WERI-Rb-1 (cell line): ENCODE results near the gene CDKN2C.

ENCODE experiments used
- DNase-seq: peaks from one replicate; pipeline ENCODE4 v3.0.0-alpha.2; 2020
- H3K27ac ChIP-seq: fragments of 250-450 bp; sonication (Bioruptor Pico); 2 replicates; pipeline ENCODE4 v1.5.1; 2020; ENCODE audit warnings: mild to moderate bottlenecking, moderate library complexity
- H3K27me3 ChIP-seq: fragments of 250-450 bp; sonication (Bioruptor Pico); 2 replicates; pipeline ENCODE4 v1.5.1; 2021; ENCODE audit warnings: mild to moderate bottlenecking, low read depth, moderate library complexity; ENCODE audit not compliant: insufficient read depth, severe bottlenecking
- H3K36me3 ChIP-seq: fragments of 250-450 bp; sonication (Bioruptor Pico); 2 replicates; pipeline ENCODE4 v1.5.1; 2020; ENCODE audit warnings: mild to moderate bottlenecking, moderate library complexity
- H3K4me3 ChIP-seq: 2 replicates; pipeline ENCODE4 v1.5.1; 2011; ENCODE audit warnings: low read depth, mild to moderate bottlenecking, control low read depth, low read length
- H3K9me3 ChIP-seq: fragments of 250-450 bp; sonication (Bioruptor Pico); 2 replicates; pipeline ENCODE4 v1.5.1; 2021; ENCODE audit warnings: mild to moderate bottlenecking, moderate library complexity; ENCODE audit not compliant: severe bottlenecking
- CTCF ChIP-seq: IDR thresholded peaks from 2 replicates; pipeline ENCODE4 v1.5.1; 2011; ENCODE audit warnings: low read depth, mild to moderate bottlenecking, control low read depth, inconsistent platforms, low read length

The CDKN2C gene

GRCh38 chr1:50969611-50970508 is at the start of gene CDKN2C:
TSS of gene CDKN2C (plus strand) at chr1:50970245. CDS start at chr1:50970369, 124 bp downstream.
- peak; percentile 90 for DNase-seq
- H3K9me3 ChIP-seq: no peaks in the 10 kb centered on the region
- H3K36me3 ChIP-seq: peaks cover 59% of the 10 kb centered on the region
- peak within 1 kb of the TSS; percentile 99 for H3K27ac ChIP-seq
- H3K27me3 ChIP-seq: no peaks in the 10 kb centered on the region
- 0 out of 2 replicates have a peak, but pooled peaks have one; percentile 4 for TF ChIP-seq CTCF
- peak within 1 kb of the TSS; percentile 90 for H3K4me3 ChIP-seq

- Histone ChIP-seq H3K9me3 (peaks cover 3% of the 10 kb centered on the region), H3K4me3 (no peak overlapping the region), H3K36me3 (no peaks in the 10 kb centered on the region; the same call in 1 of the 2 replicates), H3K27ac (no peak overlapping the region), H3K27me3 (no peaks in the 10 kb centered on the region)
- TF ChIP-seq CTCF: no peak
- DNase-seq: no peak
Measured at GRCh38 chr1:50920409-50920808, 49.6 kb upstream of the CDKN2C start.

GRCh38 chr1:50921029-50921428 is 49.0 kb upstream of the CDKN2C start:
- no peaks in the 10 kb centered on the region; the same call in 1 of the 2 replicates for H3K36me3 ChIP-seq
- no peaks in the 10 kb centered on the region for H3K27me3 ChIP-seq
- no peak overlapping the region for H3K4me3 ChIP-seq
- no peak overlapping the region for H3K27ac ChIP-seq
- no peak for TF ChIP-seq CTCF
- H3K9me3 ChIP-seq: peaks cover 3% of the 10 kb centered on the region
- no peak for DNase-seq

- H3K27ac ChIP-seq: no peak overlapping the region
- TF ChIP-seq CTCF: no peak
- H3K4me3 ChIP-seq: no peak overlapping the region
- H3K36me3 ChIP-seq: peaks cover 15% of the 10 kb centered on the region
- H3K9me3 ChIP-seq: peaks cover 3% of the 10 kb centered on the region
- no peak for DNase-seq
- no peaks in the 10 kb centered on the region for H3K27me3 ChIP-seq
Measured at GRCh38 chr1:50923564-50923963, 46.5 kb upstream of the CDKN2C start.

GRCh38 chr1:50929376-50929958 is 40.6 kb upstream of the CDKN2C start:
- no peaks in the 10 kb centered on the region for H3K27me3 ChIP-seq
- no peak for DNase-seq
- no peak for TF ChIP-seq CTCF
- H3K27ac ChIP-seq: no peak overlapping the region
- no peak overlapping the region for H3K4me3 ChIP-seq
- no peaks in the 10 kb centered on the region for H3K9me3 ChIP-seq
- peaks cover 15% of the 10 kb centered on the region for H3K36me3 ChIP-seq
